HepG2 (cell line): ENCODE results near the gene INSR. TPM values are rescaled to one million over a fixed set of nuclear protein-coding genes. Genes with fewer than 3 reads are reported as not detected.
A peak's percentile ranks its signal among the peaks of the same experiment; 100 is the strongest.

Source experiments
- ATF7 ChIP-seq, 2 experiments: fragments of 450-650 bp in 1 of 2; sonication (generic) in 1 of 2; formaldehyde crosslinking in 1 of 2; IDR thresholded peaks; 2 replicates each; pipeline versions ENCODE4 v1.4.0 to v1.6.1; 2016 to 2020; ENCODE audit warnings: antibody characterized with exemption in 1 of 2, mild to moderate bottlenecking in 1 of 2, missing genetic modification reagents in 1 of 2
- FOXA1 ChIP-seq, 2 experiments: fragments of 450-650 bp in 1 of 2; sonication (generic) in 1 of 2; formaldehyde crosslinking in 1 of 2; IDR thresholded peaks; 2 replicates each; pipeline versions ENCODE4 v1.4.0 to v1.6.1; 2016 to 2020; ENCODE audit warnings: missing genetic modification reagents in 1 of 2
- HOXA9 ChIP-seq: sonication (generic); formaldehyde crosslinking; IDR thresholded peaks from 2 replicates; pipeline ENCODE4 v1.8.1; 2022; ENCODE audit warnings: missing genetic modification reagents, mild to moderate bottlenecking, moderate library complexity, borderline replicate concordance
- LCORL ChIP-seq, 2 experiments: fragments of 450-650 bp in 1 of 2; sonication (generic) in 1 of 2; formaldehyde crosslinking in 1 of 2; IDR thresholded peaks; 2 replicates each; pipeline versions ENCODE4 v1.5.0 to v1.6.1; 2017 to 2020; ENCODE audit warnings: antibody characterized with exemption in 1 of 2, missing genetic modification reagents in 1 of 2
- PHB2 ChIP-seq: fragments of 450-650 bp; IDR thresholded peaks from 2 replicates; pipeline ENCODE4 v1.6.1; 2018; ENCODE audit not compliant: partially characterized antibody
- PLRG1 ChIP-seq: fragments of 450-650 bp; conservative IDR thresholded peaks from 2 replicates; pipeline ENCODE4 v1.6.1; 2016
- POGZ ChIP-seq: sonication (generic); formaldehyde crosslinking; IDR thresholded peaks from 2 replicates; pipeline ENCODE4 v1.4.0; 2020; ENCODE audit warnings: mild to moderate bottlenecking, missing genetic modification reagents
- RAD51 ChIP-seq: fragments of 450-650 bp; IDR thresholded peaks from 2 replicates; pipeline ENCODE4 v1.6.1; 2016; ENCODE audit warnings: borderline replicate concordance
- TGIF2 ChIP-seq: IDR thresholded peaks from 2 replicates; pipeline ENCODE4 v1.6.1; 2016; ENCODE audit warnings: control low read depth, missing compliant biosample characterization
- ZBTB40 ChIP-seq, 2 experiments: fragments of 450-650 bp in 1 of 2; sonication (generic) in 1 of 2; formaldehyde crosslinking in 1 of 2; IDR thresholded peaks; 2 replicates each; pipeline versions ENCODE4 v1.6.1 to v1.8.0; 2016 to 2022; ENCODE audit warnings: antibody characterized with exemption in 1 of 2, mild to moderate bottlenecking in 1 of 2, missing genetic modification reagents in 1 of 2
- ZNF253 ChIP-seq: sonication (generic); formaldehyde crosslinking; IDR thresholded peaks from 2 replicates; pipeline ENCODE4 v1.8.0; 2022; ENCODE audit warnings: mild to moderate bottlenecking, missing genetic modification reagents, borderline replicate concordance
- ZNF432 ChIP-seq: sonication (generic); formaldehyde crosslinking; IDR thresholded peaks from 2 replicates; pipeline ENCODE4 v1.5.0; 2020; ENCODE audit warnings: missing genetic modification reagents, mild to moderate bottlenecking, borderline replicate concordance
- ZNF891 ChIP-seq: sonication (generic); formaldehyde crosslinking; IDR thresholded peaks from 2 replicates; pipeline ENCODE4 v1.5.0; 2020; ENCODE audit warnings: mild to moderate bottlenecking, missing genetic modification reagents
- ZSCAN30 ChIP-seq: sonication (generic); formaldehyde crosslinking; IDR thresholded peaks from 2 replicates; pipeline ENCODE4 v1.5.0; 2020; ENCODE audit warnings: mild to moderate bottlenecking, missing genetic modification reagents
- polyA plus RNA-seq, 8 experiments: library from polyadenylated mRNA; depleted of rRNA in 3 of 8; stranded (reverse) in 7 of 8; unstranded in 1 of 8; fragments of >200 nt; fragmentation: Illumina TruSeq in 4 of 8; extraction: Trizol in 4 of 8; gene quantifications; 2 replicates each; pipeline versions ENCODE4 v1.2.1 to v1.2.3, GENCODE V29; 2011 to 2016; ENCODE audit warnings: low read depth in 4 of 8, missing spikeins in 1 of 8, mixed read lengths in 1 of 8; ENCODE audit not compliant: insufficient read depth in 1 of 8
- total RNA-seq, 5 experiments: library from RNA; depleted of rRNA; stranded (reverse); fragments of >200 nt; fragmentation: Illumina TruSeq; extraction: Trizol; gene quantifications; 2 replicates each; pipeline ENCODE4 v1.2.3, GENCODE V29; 2016; ENCODE audit warnings: low read depth in 1 of 5

Gene INSR
- total and polyA plus RNA-seq, 2 of the 13 experiments (the other 11 are each of a cell fraction or from before 2014, with no cell fraction given) = 24.2 to 29.8 TPM

- TF ChIP-seq ZBTB40 (IDR thresholded peaks at IDR 0.05) (0 out of 2 replicates have a peak, but pooled peaks have one; percentile 26), ZBTB40 (CRISPR knock-in tag; IDR thresholded peaks at IDR 0.05) (no peak), ZNF432 (CRISPR knock-in tag) (no peak), PLRG1 (0 out of 2 replicates have a peak, but pooled peaks have one; percentile 4), PHB2 (peak; percentile 15), LCORL (IDR thresholded peaks at IDR 0.05) (no peak; the same call in 1 of the 2 replicates), LCORL (CRISPR knock-in tag; IDR thresholded peaks at IDR 0.05) (no peak), ZNF891 (no peak), HOXA9 (CRISPR knock-in tag) (no peak), POGZ (CRISPR knock-in tag) (no peak), ZSCAN30 (CRISPR knock-in tag) (no peak), RAD51 (0 out of 2 replicates have a peak, but pooled peaks have one; percentile 12), TGIF2 (no peak), ATF7 (IDR thresholded peaks at IDR 0.05) (peak; percentile 75; the same call in 1 of the 2 replicates), ATF7 (CRISPR knock-in tag; IDR thresholded peaks at IDR 0.05) (no peak), ZNF253 (CRISPR knock-in tag) (no peak), FOXA1 (IDR thresholded peaks at IDR 0.05) (peak; percentile 4; the same call in 1 of the 2 replicates), FOXA1 (CRISPR knock-in tag; IDR thresholded peaks at IDR 0.05) (no peak)
Measured at GRCh38 chr19:7106711-7107657, 187.2 kb downstream of the INSR start (continued).
